H1 (cell line): ENCODE data around the gene SNRPE. TPM values are rescaled to one million over a fixed set of nuclear protein-coding genes. Genes with fewer than 3 reads are reported as not detected.

Experiments
- CTCF ChIA-PET: fragments of 300-600 bp; sonication (Branson Sonifier 250); formaldehyde crosslinking; loops from one replicate; lab custom pipeline; 2021; ENCODE audit not compliant: partially characterized antibody; lab: Charles Lee
- POLR2A ChIA-PET: fragments of 300-600 bp; sonication (Branson Sonifier 250); formaldehyde crosslinking; loops from one replicate; lab custom pipeline; 2021; ENCODE audit warnings: inconsistent platforms; ENCODE audit not compliant: partially characterized antibody; lab: Charles Lee
- DNase-seq, 2 experiments: peaks; one replicate each; pipeline versions ENCODE4 v3.0.0 to v3.0.0-alpha.2; 2010 to 2022; ENCODE audit warnings: low spot score in 2 of 2, low read depth in 1 of 2, mixed read lengths in 1 of 2
- FAIRE-seq: peaks from 2 replicates; lab custom pipeline; 2011; peaks lifted over from hg19 to GRCh38; lab: Jason Lieb, UNC
- H2AFZ ChIP-seq: 2 replicates; pipeline ENCODE4 v1.8.1; 2012; ENCODE audit warnings: low read length, inconsistent platforms
- H2AK5ac ChIP-seq: 2 replicates; pipeline ENCODE4 v1.6.1; 2013; ENCODE audit warnings: low read depth, low read length
- H2BK120ac ChIP-seq: replicated peaks from 2 replicates; pipeline ENCODE3; 2013; ENCODE audit warnings: low read depth, low read length, inconsistent platforms
- H2BK12ac ChIP-seq: 2 replicates; pipeline ENCODE4 v1.6.1; 2013; ENCODE audit warnings: low read depth, low read length
- H2BK15ac ChIP-seq: 2 replicates; pipeline ENCODE4 v1.6.1; 2013; ENCODE audit warnings: low read length
- H2BK20ac ChIP-seq: 2 replicates; pipeline ENCODE4 v1.6.1; 2013; ENCODE audit warnings: low read length
- H2BK5ac ChIP-seq: 2 replicates; pipeline ENCODE4 v1.6.1; 2013; ENCODE audit warnings: low read depth, low read length
- H3K14ac ChIP-seq: 2 replicates; pipeline ENCODE4 v1.6.1; 2013; ENCODE audit warnings: inconsistent platforms; ENCODE audit not compliant: insufficient read length
- H3K18ac ChIP-seq: 2 replicates; pipeline ENCODE4 v1.6.1; 2013; ENCODE audit warnings: low read length; ENCODE audit errors: extremely low read depth
- H3K23ac ChIP-seq: 2 replicates; pipeline ENCODE4 v1.6.1; 2013; ENCODE audit warnings: inconsistent platforms; ENCODE audit not compliant: insufficient read length
- H3K23me2 ChIP-seq: 2 replicates; pipeline ENCODE4 v1.6.1; 2013; ENCODE audit warnings: low read depth, low read length
- H3K27ac ChIP-seq: 2 replicates; pipeline ENCODE4 v1.6.1; 2011; ENCODE audit warnings: low read depth, low read length, inconsistent platforms
- H3K27me3 ChIP-seq, 4 experiments: replicated peaks in 1 of 4; 1 replicate in 1 of 4; 2 replicates in 3 of 4; pipeline versions ENCODE4 v1.6.1 to v1.8.1; 2011 to 2013; ENCODE audit warnings: low read length in 3 of 4, mild to moderate bottlenecking in 3 of 4, inconsistent platforms in 2 of 4, mixed read lengths in 2 of 4, moderate library complexity in 1 of 4; ENCODE audit not compliant: control insufficient read depth in 3 of 4, insufficient read depth in 3 of 4; ENCODE audit errors: extremely low read depth in 1 of 4
- H3K36me3 ChIP-seq, 4 experiments: 2 replicates each; pipeline versions ENCODE4 v1.6.1 to v1.8.1; 2011 to 2013; ENCODE audit warnings: mild to moderate bottlenecking in 4 of 4, low read length in 3 of 4, moderate library complexity in 2 of 4, control low read depth in 1 of 4, inconsistent platforms in 1 of 4; ENCODE audit not compliant: insufficient read depth in 4 of 4, control insufficient read depth in 2 of 4
- H3K4ac ChIP-seq: replicated peaks from 2 replicates; pipeline ENCODE3; 2013; ENCODE audit warnings: low read length, low read depth, mixed read lengths, inconsistent platforms; ENCODE audit not compliant: insufficient read length
- H3K4me1 ChIP-seq, 4 experiments: replicated peaks in 1 of 4; 1 replicate in 1 of 4; 2 replicates in 3 of 4; pipeline versions ENCODE4 v1.6.1 to v1.8.1; 2011 to 2013; ENCODE audit warnings: low read length in 3 of 4, inconsistent platforms in 2 of 4, mixed read lengths in 1 of 4; ENCODE audit not compliant: insufficient read depth in 4 of 4, control insufficient read depth in 3 of 4
- H3K4me2 ChIP-seq, 2 experiments: 2 replicates each; pipeline versions ENCODE4 v1.6.1 to v1.8.1; 2011 to 2013; ENCODE audit warnings: low read depth in 2 of 2, low read length in 2 of 2, control low read depth in 1 of 2, inconsistent platforms in 1 of 2, mild to moderate bottlenecking in 1 of 2; ENCODE audit not compliant: insufficient read depth in 1 of 2
- H3K4me3 ChIP-seq, 4 experiments: fragments of 200-600, 300-600 bp in 1 of 4; sonication (generic), shearing (Covaris generic), sonication (Bioruptor Twin) in 1 of 4; 2 replicates each; pipeline versions ENCODE4 v1.5.1 to v1.8.1; 2011 to 2016; ENCODE audit warnings: low read length in 4 of 4, low read depth in 3 of 4, control low read depth in 2 of 4, inconsistent platforms in 2 of 4, mild to moderate bottlenecking in 2 of 4, mixed read lengths in 1 of 4, moderate library complexity in 1 of 4; ENCODE audit not compliant: insufficient read depth in 2 of 4; ENCODE audit errors: extremely low read depth in 1 of 4
- H3K56ac ChIP-seq: replicated peaks from 2 replicates; pipeline ENCODE3; 2013; ENCODE audit warnings: low read depth, mild to moderate bottlenecking, mixed read lengths, low read length, inconsistent platforms; ENCODE audit not compliant: insufficient read length
- H3K79me1 ChIP-seq: 2 replicates; pipeline ENCODE4 v1.6.1; 2013; ENCODE audit warnings: low read depth, low read length, control low read depth
- H3K79me2 ChIP-seq, 2 experiments: 2 replicates each; pipeline versions ENCODE4 v1.6.1 to v1.8.1; 2012 to 2013; ENCODE audit warnings: low read length in 2 of 2, mild to moderate bottlenecking in 2 of 2, inconsistent platforms in 1 of 2; ENCODE audit not compliant: insufficient read depth in 2 of 2, control insufficient read depth in 1 of 2
- H3K9ac ChIP-seq, 4 experiments: replicated peaks in 1 of 4; 1 replicate in 1 of 4; 2 replicates in 3 of 4; pipeline versions ENCODE4 v1.6.1 to v1.8.1; 2011 to 2013; ENCODE audit warnings: low read depth in 3 of 4, low read length in 3 of 4, control low read depth in 2 of 4, mild to moderate bottlenecking in 2 of 4, moderate library complexity in 2 of 4, inconsistent platforms in 1 of 4; ENCODE audit errors: extremely low read depth in 1 of 4
- H3K9me3 ChIP-seq, 2 experiments: 2 replicates each; pipeline versions ENCODE4 v1.6.1 to v1.8.1; 2012 to 2013; ENCODE audit warnings: mild to moderate bottlenecking in 2 of 2, moderate library complexity in 2 of 2, control low read depth in 1 of 2, inconsistent platforms in 1 of 2, low read depth in 1 of 2, low read length in 1 of 2, mixed read lengths in 1 of 2; ENCODE audit not compliant: insufficient read depth in 2 of 2
- H4K20me1 ChIP-seq, 2 experiments: replicated peaks in 1 of 2; 2 replicates each; pipeline versions ENCODE3 to v1.8.1; 2011 to 2013; ENCODE audit warnings: inconsistent platforms in 2 of 2, low read length in 2 of 2, mild to moderate bottlenecking in 1 of 2; ENCODE audit not compliant: insufficient read depth in 2 of 2, control insufficient read depth in 1 of 2
- H4K5ac ChIP-seq: 2 replicates; pipeline ENCODE4 v1.6.1; 2013; ENCODE audit warnings: low read length, low read depth, mixed read lengths, inconsistent platforms; ENCODE audit not compliant: insufficient read length
- H4K8ac ChIP-seq: 2 replicates; pipeline ENCODE4 v1.8.0; 2013; ENCODE audit warnings: mild to moderate bottlenecking, moderate library complexity, low read length, inconsistent platforms; ENCODE audit not compliant: insufficient read depth; ENCODE audit errors: extremely low read depth
- H4K91ac ChIP-seq: replicated peaks from 2 replicates; pipeline ENCODE3; 2013; ENCODE audit warnings: low read length, mixed read lengths, inconsistent platforms; ENCODE audit not compliant: insufficient read length
- ATF3 ChIP-seq: IDR thresholded peaks from 2 replicates; pipeline ENCODE4 v1.6.1; 2011; ENCODE audit warnings: low read depth, mild to moderate bottlenecking, low read length; ENCODE audit not compliant: insufficient read depth
- CEBPB ChIP-seq: IDR thresholded peaks from 2 replicates; pipeline ENCODE4 v1.6.1; 2012; ENCODE audit warnings: low read depth, low read length
- CTCF ChIP-seq, 3 experiments: IDR thresholded peaks; 1 replicate in 2 of 3; 2 replicates in 1 of 3; pipeline versions ENCODE4 v1.5.1 to v1.6.1; 2011; ENCODE audit warnings: low read length in 3 of 3, mild to moderate bottlenecking in 3 of 3, inconsistent platforms in 2 of 3, low read depth in 1 of 3, moderate library complexity in 1 of 3; ENCODE audit not compliant: insufficient read depth in 1 of 3; ENCODE audit errors: control extremely low read depth in 1 of 3
- KDM1A ChIP-seq: fragments of 200-600, 300-600 bp; sonication (generic); IDR thresholded peaks from 2 replicates; pipeline ENCODE4 v1.7.1; 2016; ENCODE audit warnings: mild to moderate bottlenecking, low read length, borderline replicate concordance
- KDM4A ChIP-seq: IDR thresholded peaks from one replicate; pipeline ENCODE4 v1.7.1; 2012; ENCODE audit warnings: low read depth, mild to moderate bottlenecking, moderate library complexity, low read length, inconsistent platforms; ENCODE audit not compliant: severe bottlenecking
- PHF8 ChIP-seq: fragments of 200-600 bp; sonication (generic); conservative IDR thresholded peaks from 2 replicates; pipeline ENCODE4 v1.7.1; 2012; ENCODE audit warnings: low read depth, mild to moderate bottlenecking, inconsistent platforms, low read length, moderate library complexity
- SIRT6 ChIP-seq: IDR thresholded peaks from one replicate; pipeline ENCODE4 v1.7.1; 2012; ENCODE audit warnings: low read length, inconsistent platforms
- SIX5 ChIP-seq: IDR thresholded peaks from 2 replicates; pipeline ENCODE4 v1.6.1; 2011; ENCODE audit warnings: mild to moderate bottlenecking, low read depth, low read length
- WGBS, 2 experiments: shearing (Covaris generic) in 1 of 2; methylation state at CpG; one replicate each; pipeline versions ENCODE4 v1.1.6 to v1.1.7; 2013 to 2015; ENCODE audit warnings: low lambda C conversion rate in 2 of 2, mixed read lengths in 2 of 2, inconsistent platforms in 1 of 2, low coverage in 1 of 2, missing lambda C conversion rate in 1 of 2; ENCODE audit not compliant: insufficient replicate concordance in 2 of 2, insufficient coverage in 1 of 2, insufficient read length in 1 of 2; ENCODE audit errors: extremely low coverage in 1 of 2, missing lambda C conversion rate in 1 of 2; 5-methylcytosine and 5-hydroxymethylcytosine counted together
- polyA plus RNA-seq, 7 experiments: library from polyadenylated mRNA; depleted of rRNA in 3 of 7; stranded (reverse) in 5 of 7; unstranded in 2 of 7; fragments of >200 nt in 5 of 7; fragments of 200-250 nt in 2 of 7; gene quantifications; 1 replicate in 5 of 7; 2 replicates in 1 of 7; 4 replicates in 1 of 7; pipeline versions ENCODE4 v1.2.1 to v1.2.3, GENCODE V29; 2011 to 2013; ENCODE audit warnings: missing spikeins in 2 of 7, mixed read lengths in 2 of 7
- total RNA-seq: library from RNA; stranded (reverse); fragmentation: NEBNext Ultra II Directional; extraction: Animal tissue kit (Norgen Biotek cat#: 25700); gene quantifications from 2 replicates; pipeline ENCODE4 v1.2.1, GENCODE V29; 2021

Gene SNRPE
- total and polyA plus RNA-seq, 2 of the 8 experiments (the other 6 are each of a cell fraction or from before 2014, with no cell fraction given): 416 to 461 TPM

- Histone ChIP-seq H4K5ac (no peak overlapping the region), H3K4ac (no peak overlapping the region), H3K14ac (no peak overlapping the region), H4K91ac (no peak overlapping the region), H3K27me3 (no peaks in the 10 kb centered on the region), H3K4me1 (no peaks in the 10 kb centered on the region), H2AK5ac (no peak overlapping the region), H2BK20ac (no peak overlapping the region), H2BK12ac (no peak overlapping the region), H2BK15ac (no peak overlapping the region), H3K23ac (no peak overlapping the region), H4K8ac (no peak overlapping the region), H3K23me2 (no peaks in the 10 kb centered on the region), H3K18ac (no peak overlapping the region), H3K27ac (no peak overlapping the region), H3K9me3 (no peaks in the 10 kb centered on the region), H3K4me2 (no peak overlapping the region), H3K36me3 (peaks cover 30 to 88% (median 69%) of the 10 kb centered on the region in 4 experiments), H2BK5ac (no peak overlapping the region), H3K9ac (no peak overlapping the region), H4K20me1 (peaks cover 0 to 1% of the 10 kb centered on the region in 2 experiments), H2BK120ac (no peak overlapping the region), H3K4me3 (no peak overlapping the region), H3K79me1 (no peaks in the 10 kb centered on the region), H3K56ac (no peak overlapping the region), H2AFZ (no peak overlapping the region), H3K79me2 (no peaks in the 10 kb centered on the region)
- DNase-seq (no peak), FAIRE-seq (no peak)
- WGBS, 2 experiments: 90% methylated on average over 3 of the region's 3 CpGs; no CpG with 5 or more reads in 1 of the 2 experiments
- ChIA-PET CTCF (interaction anchor here (0.7 to 3.0 kb wide), 4 partner anchors 16 to 294 kb away, joined by 3 to 7 read pairs (median 4); no protein-coding TSS in a partner anchor), POLR2A (interaction anchor here (0.7 kb wide), 1 partner anchor 184 kb away, joined by 3 read pairs; no protein-coding TSS in a partner anchor)
- TF ChIP-seq ATF3: no peak
- TF ChIP-seq CEBPB: no peak
- peak in 1 of 3 experiments; percentile 20; a peak in 1 of 4 replicates for TF ChIP-seq CTCF (IDR thresholded peaks at IDR 0.05; ENCODE audit: control extremely low read depth in 1 of 3, insufficient read depth in 1 of 3, low read depth in 1 of 3, low read length in 3 of 3)
- TF ChIP-seq SIRT6: no peak
- TF ChIP-seq SIX5: no peak
- TF ChIP-seq KDM4A: no peak
- TF ChIP-seq PHF8: no peak
- no peak for TF ChIP-seq KDM1A
Observed at GRCh38 chr1:203835476-203835875, 25.9 kb upstream of the SNRPE start.
